ENCODE measurements around the gene FOXF1. TPM values are rescaled to one million over a fixed set of nuclear protein-coding genes. Genes with fewer than 3 reads are reported as not detected.

FOXF1 gene
- total and polyA plus RNA-seq, 2 donors: 0.05 to 0.55 TPM

GRCh38 chr16:86507173-86508027 lies 2.9 kb upstream of the FOXF1 start:
- no peak for DNase-seq (ENCODE audit: low read depth in 6 of 9, low spot score in 9 of 9)
- WGBS: 10% methylated on average over 37 of the region's 37 CpGs
- H3K27ac ChIP-seq (ENCODE audit: low read depth in 1 of 2, low read length in 1 of 2): no peak overlapping the region
- H3K36me3 ChIP-seq (ENCODE audit: control insufficient read depth in 2 of 2, insufficient read depth in 2 of 2, low read length in 1 of 2): no peaks in the 10 kb centered on the region
- H3K4me1 ChIP-seq (ENCODE audit: control insufficient read depth in 2 of 2, insufficient read depth in 2 of 2, low read length in 2 of 2): peaks cover 0 to 3% of the 10 kb centered on the region in 2 donors
- H3K27me3 ChIP-seq (ENCODE audit: control insufficient read depth in 2 of 2, insufficient read depth in 1 of 2, low read length in 1 of 2): peaks cover 99 to 100% of the 10 kb centered on the region in 2 donors
- H3K9me3 ChIP-seq (ENCODE audit: control insufficient read depth in 2 of 2, insufficient read depth in 1 of 2, low read length in 1 of 2): peaks cover 0 to 2% of the 10 kb centered on the region in 2 donors
- no peak overlapping the region for H3K4me3 ChIP-seq (ENCODE audit: low read length in 2 of 2)

DNA sequence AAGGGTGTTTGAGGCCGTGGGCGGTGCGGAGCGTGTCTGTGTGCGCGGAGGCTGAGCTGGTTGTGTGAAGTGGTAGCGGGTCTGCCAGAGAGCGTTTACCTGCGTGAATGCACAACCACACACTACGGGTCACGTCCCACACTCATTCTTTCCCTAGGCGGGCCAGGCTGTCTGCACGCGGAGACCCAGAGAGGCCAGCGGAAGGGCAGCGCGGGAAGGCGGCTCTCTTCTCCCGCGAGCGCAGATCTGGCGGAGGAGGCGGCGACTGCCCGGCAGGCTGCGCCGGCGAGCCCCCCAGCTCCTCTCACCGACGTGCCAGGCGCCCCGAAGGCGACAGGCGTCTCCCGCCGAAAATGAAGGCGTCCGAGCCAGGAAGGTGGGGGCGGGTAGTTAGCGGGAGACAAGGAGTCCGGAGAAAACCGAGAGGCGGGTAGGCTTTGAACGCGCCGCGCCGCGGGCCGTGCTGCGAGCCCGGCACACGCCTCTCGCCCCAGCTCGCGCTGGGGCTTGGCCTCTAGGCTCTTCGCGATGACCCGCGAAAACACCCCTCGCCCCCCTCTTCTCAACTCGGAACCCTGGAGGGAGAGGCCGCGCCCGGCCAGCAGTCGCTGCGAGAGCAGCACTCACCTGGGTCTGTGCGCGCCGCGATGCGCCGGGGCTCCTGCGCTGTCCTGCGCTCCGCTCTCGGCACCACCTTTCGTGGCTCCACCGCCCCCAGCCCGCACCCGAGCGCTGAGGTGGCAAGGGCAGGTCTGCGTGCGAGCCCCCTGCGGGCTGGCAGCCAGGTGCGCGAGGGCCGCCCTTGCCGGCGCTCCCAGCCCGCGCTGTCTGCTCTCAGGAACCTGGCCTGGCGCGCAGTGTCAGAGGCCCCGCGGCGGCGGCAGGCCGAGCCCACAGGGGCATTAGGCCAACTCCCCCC lies 2.0 kb upstream of the FOXF1 start:
- WGBS: 5% methylated on average over 99 of the region's 99 CpGs
- H3K27ac ChIP-seq (ENCODE audit: low read depth in 1 of 2, low read length in 1 of 2): no peak overlapping the region
- H3K4me1 ChIP-seq (ENCODE audit: control insufficient read depth in 2 of 2, insufficient read depth in 2 of 2, low read length in 2 of 2): peaks cover 0 to 3% of the 10 kb centered on the region in 2 donors
- H3K9me3 ChIP-seq (ENCODE audit: control insufficient read depth in 2 of 2, insufficient read depth in 1 of 2, low read length in 1 of 2): peaks cover 0 to 2% of the 10 kb centered on the region in 2 donors
- H3K36me3 ChIP-seq (ENCODE audit: control insufficient read depth in 2 of 2, insufficient read depth in 2 of 2, low read length in 1 of 2): no peaks in the 10 kb centered on the region
- DNase-seq (ENCODE audit: low read depth in 6 of 9, low spot score in 9 of 9): no peak
- H3K27me3 ChIP-seq (ENCODE audit: control insufficient read depth in 2 of 2, insufficient read depth in 1 of 2, low read length in 1 of 2): peaks cover 99 to 100% of the 10 kb centered on the region in 2 donors
- no peak overlapping the region for H3K4me3 ChIP-seq (ENCODE audit: low read length in 2 of 2)

DNA sequence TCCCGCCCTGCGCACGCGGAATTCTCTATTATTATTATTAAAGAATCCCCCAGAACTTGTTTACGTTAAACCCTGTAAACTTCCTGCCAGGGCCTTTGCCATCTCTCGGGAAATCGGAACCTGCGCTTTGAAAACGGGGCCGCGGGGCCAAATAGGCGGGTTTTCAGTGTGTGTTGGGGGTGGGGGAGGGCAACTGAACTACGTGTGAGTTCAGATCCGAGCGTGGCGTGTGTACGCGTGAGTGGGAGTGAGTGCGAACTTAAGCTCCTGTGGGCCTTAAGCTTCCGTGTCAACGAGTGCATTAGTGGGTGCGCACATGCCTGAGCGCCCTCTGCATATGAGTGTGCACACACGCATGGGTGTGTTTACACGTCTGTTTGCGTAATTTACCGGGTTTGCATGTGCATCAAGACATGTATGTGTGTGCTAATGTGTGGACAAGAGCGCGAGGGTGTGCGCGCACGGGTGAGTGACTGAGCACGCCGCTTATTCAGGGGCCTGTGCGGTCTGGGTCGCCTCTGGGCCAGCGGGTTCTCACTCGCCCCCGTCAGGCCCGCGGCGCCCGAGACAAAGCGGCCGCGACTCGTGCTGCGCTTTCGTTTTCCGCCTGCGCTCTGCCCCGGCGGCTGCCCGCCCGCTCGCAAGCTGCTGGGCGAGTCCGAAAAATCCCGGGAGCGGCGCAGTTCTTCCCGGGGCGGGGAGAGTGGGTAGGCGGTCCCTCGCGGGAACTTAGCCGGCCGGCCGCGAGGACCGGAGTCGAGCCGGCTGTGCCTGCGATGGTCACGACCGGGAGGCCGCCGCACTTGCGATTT lies 1.2 kb upstream of the FOXF1 start:
- Histone ChIP-seq H3K9me3 (ENCODE audit: control insufficient read depth in 2 of 2, insufficient read depth in 1 of 2, low read length in 1 of 2) (peaks cover 0 to 2% of the 10 kb centered on the region in 2 donors), H3K36me3 (ENCODE audit: control insufficient read depth in 2 of 2, insufficient read depth in 2 of 2, low read length in 1 of 2) (no peaks in the 10 kb centered on the region), H3K27ac (ENCODE audit: low read depth in 1 of 2, low read length in 1 of 2) (no peak overlapping the region), H3K4me3 (ENCODE audit: low read length in 2 of 2) (peak overlapping the region; percentile 10 to 50), H3K4me1 (ENCODE audit: control insufficient read depth in 2 of 2, insufficient read depth in 2 of 2, low read length in 2 of 2) (peaks cover 0 to 3% of the 10 kb centered on the region in 2 donors), H3K27me3 (ENCODE audit: control insufficient read depth in 2 of 2, insufficient read depth in 1 of 2, low read length in 1 of 2) (peaks cover 96 to 99% of the 10 kb centered on the region in 2 donors)
- under 1% methylated on average over 79 of the region's 79 CpGs for WGBS
- DNase-seq (ENCODE audit: low read depth in 6 of 9, low spot score in 9 of 9): peak in 1 of 9 donors; percentile 36

GRCh38 chr16:86509759-86510464 lies 415 bp upstream of the FOXF1 start:
- WGBS: 1% methylated on average over 83 of the region's 84 CpGs
- peak overlapping the region; percentile 8 to 50 for H3K4me3 ChIP-seq (ENCODE audit: low read length in 2 of 2)
- H3K36me3 ChIP-seq (ENCODE audit: control insufficient read depth in 2 of 2, insufficient read depth in 2 of 2, low read length in 1 of 2): no peaks in the 10 kb centered on the region
- H3K27me3 ChIP-seq (ENCODE audit: control insufficient read depth in 2 of 2, insufficient read depth in 1 of 2, low read length in 1 of 2): peaks cover 94 to 99% of the 10 kb centered on the region in 2 donors
- H3K4me1 ChIP-seq (ENCODE audit: control insufficient read depth in 2 of 2, insufficient read depth in 2 of 2, low read length in 2 of 2): peaks cover 0 to 3% of the 10 kb centered on the region in 2 donors
- no peak overlapping the region for H3K27ac ChIP-seq (ENCODE audit: low read depth in 1 of 2, low read length in 1 of 2)
- H3K9me3 ChIP-seq (ENCODE audit: control insufficient read depth in 2 of 2, insufficient read depth in 1 of 2, low read length in 1 of 2): peaks cover 0 to 2% of the 10 kb centered on the region in 2 donors
- no peak for DNase-seq (ENCODE audit: low read depth in 6 of 9, low spot score in 9 of 9)

DNA sequence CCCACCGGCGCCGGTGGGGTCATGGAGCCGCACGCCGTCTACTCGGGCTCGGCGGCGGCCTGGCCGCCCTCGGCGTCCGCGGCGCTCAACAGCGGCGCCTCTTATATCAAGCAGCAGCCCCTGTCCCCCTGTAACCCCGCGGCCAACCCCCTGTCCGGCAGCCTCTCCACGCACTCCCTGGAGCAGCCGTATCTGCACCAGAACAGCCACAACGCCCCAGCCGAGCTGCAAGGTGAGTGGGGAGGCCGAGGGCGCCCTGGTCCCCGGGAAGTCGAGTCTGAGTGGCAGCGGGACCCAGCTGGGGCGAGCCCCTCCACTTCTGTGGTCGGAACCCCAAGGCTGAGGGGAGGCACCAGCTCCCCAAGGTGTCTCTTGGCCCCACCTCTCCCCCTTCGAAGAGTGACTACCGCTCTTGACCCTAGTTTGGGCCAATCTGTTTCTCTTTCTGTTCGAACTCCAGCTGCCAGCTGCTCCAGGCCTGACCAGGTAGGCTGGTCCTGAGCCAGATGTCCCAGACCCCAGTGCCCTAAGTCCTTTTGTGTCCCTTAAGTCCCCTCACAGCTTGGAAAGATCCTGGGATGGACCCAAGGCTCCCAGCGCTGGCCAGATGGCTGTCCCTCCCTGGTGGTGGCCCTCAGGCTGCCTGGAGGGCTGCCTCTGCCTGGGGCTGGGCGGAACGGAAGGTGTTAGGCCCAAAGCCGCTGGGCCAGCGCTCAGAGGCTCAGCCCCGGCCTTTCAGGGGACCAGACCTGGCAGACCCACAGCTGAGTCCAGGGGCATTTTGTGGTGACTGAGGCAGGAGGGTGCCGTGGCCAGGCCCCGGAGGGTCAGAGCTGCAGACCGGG lies 1.2 kb downstream of the FOXF1 start:
- Histone ChIP-seq H3K36me3 (ENCODE audit: control insufficient read depth in 2 of 2, insufficient read depth in 2 of 2, low read length in 1 of 2) (no peaks in the 10 kb centered on the region), H3K27me3 (ENCODE audit: control insufficient read depth in 2 of 2, insufficient read depth in 1 of 2, low read length in 1 of 2) (peaks cover 95 to 99% of the 10 kb centered on the region in 2 donors), H3K4me3 (ENCODE audit: low read length in 2 of 2) (no peak overlapping the region), H3K4me1 (ENCODE audit: control insufficient read depth in 2 of 2, insufficient read depth in 2 of 2, low read length in 2 of 2) (peaks cover 0 to 3% of the 10 kb centered on the region in 2 donors), H3K27ac (ENCODE audit: low read depth in 1 of 2, low read length in 1 of 2) (no peak overlapping the region), H3K9me3 (ENCODE audit: control insufficient read depth in 2 of 2, insufficient read depth in 1 of 2, low read length in 1 of 2) (peaks cover 2 to 3% of the 10 kb centered on the region in 2 donors)
- no peak for DNase-seq (ENCODE audit: low read depth in 6 of 9, low spot score in 9 of 9)
- WGBS: 15% methylated on average over 44 of the region's 44 CpGs

GRCh38 chr16:86512301-86512859 lies 2.1 kb downstream of the FOXF1 start:
- H3K36me3 ChIP-seq (ENCODE audit: control insufficient read depth in 2 of 2, insufficient read depth in 2 of 2, low read length in 1 of 2): no peaks in the 10 kb centered on the region
- no peak overlapping the region for H3K27ac ChIP-seq (ENCODE audit: low read depth in 1 of 2, low read length in 1 of 2)
- no peak for DNase-seq (ENCODE audit: low read depth in 6 of 9, low spot score in 9 of 9)
- H3K27me3 ChIP-seq (ENCODE audit: control insufficient read depth in 2 of 2, insufficient read depth in 1 of 2, low read length in 1 of 2): peaks cover 95 to 99% of the 10 kb centered on the region in 2 donors
- H3K9me3 ChIP-seq (ENCODE audit: control insufficient read depth in 2 of 2, insufficient read depth in 1 of 2, low read length in 1 of 2): peaks cover 2 to 3% of the 10 kb centered on the region in 2 donors
- no peak overlapping the region for H3K4me3 ChIP-seq (ENCODE audit: low read length in 2 of 2)
- peaks cover 0 to 3% of the 10 kb centered on the region in 2 donors for H3K4me1 ChIP-seq (ENCODE audit: control insufficient read depth in 2 of 2, insufficient read depth in 2 of 2, low read length in 2 of 2)
- 14% methylated on average over 24 of the region's 24 CpGs for WGBS

GRCh38 chr16:86512860-86513470 lies 2.6 kb downstream of the FOXF1 start:
- Histone ChIP-seq H3K4me1 (ENCODE audit: control insufficient read depth in 2 of 2, insufficient read depth in 2 of 2, low read length in 2 of 2) (peaks cover 0 to 3% of the 10 kb centered on the region in 2 donors), H3K27me3 (ENCODE audit: control insufficient read depth in 2 of 2, insufficient read depth in 1 of 2, low read length in 1 of 2) (peaks cover 95 to 99% of the 10 kb centered on the region in 2 donors), H3K36me3 (ENCODE audit: control insufficient read depth in 2 of 2, insufficient read depth in 2 of 2, low read length in 1 of 2) (no peaks in the 10 kb centered on the region), H3K9me3 (ENCODE audit: control insufficient read depth in 2 of 2, insufficient read depth in 1 of 2, low read length in 1 of 2) (peaks cover 2 to 4% of the 10 kb centered on the region in 2 donors), H3K27ac (ENCODE audit: low read depth in 1 of 2, low read length in 1 of 2) (no peak overlapping the region), H3K4me3 (ENCODE audit: low read length in 2 of 2) (no peak overlapping the region)
- DNase-seq (ENCODE audit: low read depth in 6 of 9, low spot score in 9 of 9): no peak
- 13% methylated on average over 29 of the region's 29 CpGs for WGBS

All from thymus (tissue), 11 donors.